ENCODE results near the gene EFCAB8. TPM values are rescaled to one million over a fixed set of nuclear protein-coding genes. Genes with fewer than 3 reads are reported as not detected.

EFCAB8 gene
- total RNA-seq, 4 donors from 2014 or later = 1.4 to 1.5 TPM; not detected in 2

DNA sequence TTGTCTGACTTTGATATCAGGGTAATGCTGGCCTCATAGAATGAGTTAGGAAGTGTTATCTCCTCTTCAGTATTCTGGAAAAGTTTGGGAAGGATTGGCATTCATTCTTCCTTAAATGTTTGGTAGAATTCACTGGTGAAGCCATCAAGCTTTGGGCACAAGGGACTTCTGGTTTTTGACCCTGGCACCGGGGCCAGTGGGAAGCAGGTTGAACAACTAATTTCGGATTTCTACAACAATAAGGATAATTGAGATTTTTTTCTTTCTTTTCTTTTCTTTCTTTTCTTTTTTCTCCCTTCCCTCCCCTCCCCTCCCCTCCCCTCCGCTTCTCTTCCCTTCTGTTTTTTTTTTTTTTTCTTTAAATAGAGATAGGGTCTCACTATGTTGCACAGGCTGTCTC lies 70.4 kb downstream of the EFCAB8 start:
- intact Hi-C loops (cut with DNase I; ENCODE audit: low total_unique reads) = no loop called here
- H3K27ac ChIP-seq = no peak overlapping the region
- TF ChIP-seq POLR2A (IDR thresholded peaks at IDR 0.05) = no peak
- TF ChIP-seq, protein P1, sequence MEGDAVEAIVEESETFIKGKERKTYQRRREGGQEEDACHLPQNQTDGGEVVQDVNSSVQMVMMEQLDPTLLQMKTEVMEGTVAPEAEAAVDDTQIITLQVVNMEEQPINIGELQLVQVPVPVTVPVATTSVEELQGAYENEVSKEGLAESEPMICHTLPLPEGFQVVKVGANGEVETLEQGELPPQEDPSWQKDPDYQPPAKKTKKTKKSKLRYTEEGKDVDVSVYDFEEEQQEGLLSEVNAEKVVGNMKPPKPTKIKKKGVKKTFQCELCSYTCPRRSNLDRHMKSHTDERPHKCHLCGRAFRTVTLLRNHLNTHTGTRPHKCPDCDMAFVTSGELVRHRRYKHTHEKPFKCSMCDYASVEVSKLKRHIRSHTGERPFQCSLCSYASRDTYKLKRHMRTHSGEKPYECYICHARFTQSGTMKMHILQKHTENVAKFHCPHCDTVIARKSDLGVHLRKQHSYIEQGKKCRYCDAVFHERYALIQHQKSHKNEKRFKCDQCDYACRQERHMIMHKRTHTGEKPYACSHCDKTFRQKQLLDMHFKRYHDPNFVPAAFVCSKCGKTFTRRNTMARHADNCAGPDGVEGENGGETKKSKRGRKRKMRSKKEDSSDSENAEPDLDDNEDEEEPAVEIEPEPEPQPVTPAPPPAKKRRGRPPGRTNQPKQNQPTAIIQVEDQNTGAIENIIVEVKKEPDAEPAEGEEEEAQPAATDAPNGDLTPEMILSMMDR (IDR thresholded peaks at IDR 0.05) = no peak

DNA sequence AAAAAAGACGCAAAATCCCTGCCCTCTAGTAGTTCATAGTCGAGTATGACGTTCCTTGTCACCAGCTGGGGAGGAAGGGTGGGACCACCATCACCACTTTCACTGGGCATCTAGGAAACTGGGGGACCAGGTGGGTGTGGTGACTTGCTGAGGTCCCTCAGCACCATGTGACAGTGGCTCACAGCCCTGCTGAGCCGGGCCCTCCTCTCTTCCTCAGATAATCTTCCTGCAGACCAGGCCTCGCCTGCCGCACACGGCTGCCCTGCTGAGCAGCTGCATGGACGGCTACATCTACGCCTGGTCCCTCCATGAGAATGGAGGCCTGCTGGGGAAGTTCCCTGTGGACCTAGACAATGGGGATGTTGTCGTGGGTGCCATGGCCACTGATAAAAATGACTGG lies 71.5 kb downstream of the EFCAB8 start:
- no peak overlapping the region for H3K4me3 ChIP-seq
- no peaks in the 10 kb centered on the region for H3K36me3 ChIP-seq
- no peak for DNase-seq
- H3K27me3 ChIP-seq = no peaks in the 10 kb centered on the region
- intact Hi-C loops (cut with DNase I; ENCODE audit: low total_unique reads) = no loop called here
- H3K4me1 ChIP-seq = no peaks in the 10 kb centered on the region
- H3K9me3 ChIP-seq = no peaks in the 10 kb centered on the region
- TF ChIP-seq, protein P1 (IDR thresholded peaks at IDR 0.05) = no peak
- H3K27ac ChIP-seq = no peak overlapping the region

More for the DNA sequence above, 70.4 kb downstream of the EFCAB8 start:
- no peaks in the 10 kb centered on the region for H3K4me1 ChIP-seq
- H3K36me3 ChIP-seq = no peaks in the 10 kb centered on the region
- no peak overlapping the region for H3K4me3 ChIP-seq
- no peaks in the 10 kb centered on the region for H3K27me3 ChIP-seq
- DNase-seq = no peak
- no peaks in the 10 kb centered on the region for H3K9me3 ChIP-seq

DNA sequence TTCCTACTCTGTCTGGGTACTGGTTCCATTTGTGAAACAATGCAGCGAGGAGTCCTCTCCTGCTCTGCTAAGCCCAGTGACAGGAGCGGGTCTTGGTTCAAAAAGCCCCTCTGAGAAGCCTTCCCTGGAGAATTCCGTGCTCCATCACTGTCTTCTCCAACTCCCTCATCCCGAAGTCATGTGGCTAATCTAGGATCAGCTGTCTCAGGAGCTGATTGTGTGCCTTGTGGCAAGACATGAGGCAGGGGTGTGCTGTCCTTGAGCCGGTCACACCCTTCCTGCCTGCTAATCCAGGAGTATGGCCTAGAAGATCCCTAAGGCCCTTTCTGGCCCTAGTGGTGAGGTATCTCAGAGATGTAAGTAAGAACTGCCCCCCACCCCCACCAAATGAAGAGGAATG lies 72.0 kb downstream of the EFCAB8 start:
- no peak overlapping the region for H3K4me3 ChIP-seq
- no peaks in the 10 kb centered on the region for H3K27me3 ChIP-seq
- no peak for DNase-seq
- H3K4me1 ChIP-seq = no peaks in the 10 kb centered on the region
- TF ChIP-seq, protein P1 (IDR thresholded peaks at IDR 0.05) = no peak
- TF ChIP-seq POLR2A (IDR thresholded peaks at IDR 0.05) = no peak
- H3K9me3 ChIP-seq = no peaks in the 10 kb centered on the region
- intact Hi-C loops (cut with DNase I; ENCODE audit: low total_unique reads) = no loop called here
- H3K36me3 ChIP-seq = no peaks in the 10 kb centered on the region
- no peak overlapping the region for H3K27ac ChIP-seq

DNA sequence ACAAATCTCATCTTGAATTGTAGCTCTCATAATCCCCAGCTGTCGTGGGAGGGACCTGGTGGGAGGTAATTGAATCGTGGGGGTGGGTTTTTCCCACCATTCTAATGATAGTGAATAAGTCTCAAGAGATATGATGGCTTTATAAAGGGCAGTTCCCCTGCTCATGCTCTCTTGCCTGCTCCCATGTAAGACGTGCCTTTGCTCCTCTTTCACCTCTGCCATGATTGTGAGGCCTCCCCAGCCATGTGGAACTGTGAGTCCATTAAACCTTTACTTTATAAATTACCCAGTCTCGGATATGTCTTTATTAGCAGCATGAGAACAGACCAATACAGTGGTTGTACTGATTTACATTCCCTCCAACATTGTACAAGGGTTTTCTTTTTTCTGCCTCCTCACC lies 75.9 kb downstream of the EFCAB8 start:
- Histone ChIP-seq H3K4me1 (no peaks in the 10 kb centered on the region), H3K27ac (no peak overlapping the region), H3K36me3 (no peaks in the 10 kb centered on the region), H3K27me3 (no peaks in the 10 kb centered on the region), H3K9me3 (no peaks in the 10 kb centered on the region), H3K4me3 (no peak overlapping the region)
- no peak for TF ChIP-seq POLR2A (IDR thresholded peaks at IDR 0.05)
- DNase-seq = no peak
- intact Hi-C loops (cut with DNase I; ENCODE audit: low total_unique reads) = no loop called here

DNA sequence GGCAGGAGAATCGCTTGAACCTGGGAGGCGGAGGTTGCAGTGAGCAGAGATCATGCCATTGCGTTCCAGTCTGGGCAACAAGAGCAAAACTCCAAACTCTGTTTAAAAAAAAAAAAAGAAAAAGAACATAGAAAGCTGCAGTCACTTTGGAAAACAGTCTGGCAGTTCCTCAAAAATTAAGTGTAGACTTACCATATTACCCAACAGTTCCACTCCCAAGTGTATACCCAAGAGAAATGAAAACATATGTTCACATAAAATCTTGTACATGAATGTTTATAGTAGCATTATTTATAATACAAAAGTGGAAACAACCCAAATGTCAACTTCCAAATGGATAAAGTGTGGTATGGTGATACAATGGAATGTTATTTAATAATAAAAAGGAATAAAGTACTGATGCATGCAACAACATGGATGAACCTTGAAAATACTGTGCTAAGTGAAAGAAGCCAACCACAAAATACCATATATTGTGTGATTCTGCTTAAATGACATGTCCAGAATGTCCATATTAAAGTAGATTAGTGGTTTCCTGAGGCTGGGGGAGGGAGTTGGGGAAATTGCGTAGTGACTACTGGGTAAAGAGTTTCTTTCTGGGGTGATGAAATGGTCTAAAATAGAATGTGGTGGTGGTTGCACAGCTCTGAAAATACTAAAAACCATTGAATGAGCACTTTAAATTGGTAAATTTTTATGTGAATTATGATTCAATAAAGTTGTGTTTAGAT lies 82.6 kb downstream of the EFCAB8 start:
- Histone ChIP-seq H3K4me3 (no peak overlapping the region), H3K9me3 (no peaks in the 10 kb centered on the region), H3K27ac (no peak overlapping the region), H3K36me3 (no peaks in the 10 kb centered on the region), H3K27me3 (no peaks in the 10 kb centered on the region), H3K4me1 (no peaks in the 10 kb centered on the region)
- TF ChIP-seq POLR2A (IDR thresholded peaks at IDR 0.05) = no peak
- TF ChIP-seq, protein P1 (IDR thresholded peaks at IDR 0.05) = no peak
- DNase-seq = no peak
- intact Hi-C loops (cut with DNase I; ENCODE audit: low total_unique reads) = no loop called here

All from uterus (tissue), 4 donors.